Effector CD4-positive, alpha-beta T cell (primary cell): ENCODE data around the gene STK26.

Source experiments
- DNase-seq: peaks from one replicate; pipeline ENCODE4 v3.0.0-alpha.2; 2020

The STK26 gene

DNA sequence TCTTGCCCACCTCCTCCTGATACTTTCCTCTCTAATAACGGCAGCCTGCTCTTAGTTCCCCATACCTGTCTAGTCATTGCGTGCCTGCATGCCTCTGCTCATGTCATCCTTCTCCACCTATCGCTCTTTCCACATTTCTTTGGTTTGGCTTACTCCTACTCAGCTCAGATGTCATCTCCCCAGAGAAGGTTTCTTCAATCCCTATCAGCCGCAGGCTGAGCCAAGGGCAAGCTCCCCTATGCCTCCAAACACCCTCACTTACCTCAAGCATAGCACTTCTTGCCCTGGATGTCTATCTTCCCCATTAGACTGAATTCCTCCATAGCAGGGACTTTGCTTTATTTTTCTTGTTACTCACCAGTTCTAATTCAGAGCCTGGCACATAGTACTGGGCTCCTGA lies 78.1 kb downstream of the STK26 start:
- no peak for DNase-seq

DNA sequence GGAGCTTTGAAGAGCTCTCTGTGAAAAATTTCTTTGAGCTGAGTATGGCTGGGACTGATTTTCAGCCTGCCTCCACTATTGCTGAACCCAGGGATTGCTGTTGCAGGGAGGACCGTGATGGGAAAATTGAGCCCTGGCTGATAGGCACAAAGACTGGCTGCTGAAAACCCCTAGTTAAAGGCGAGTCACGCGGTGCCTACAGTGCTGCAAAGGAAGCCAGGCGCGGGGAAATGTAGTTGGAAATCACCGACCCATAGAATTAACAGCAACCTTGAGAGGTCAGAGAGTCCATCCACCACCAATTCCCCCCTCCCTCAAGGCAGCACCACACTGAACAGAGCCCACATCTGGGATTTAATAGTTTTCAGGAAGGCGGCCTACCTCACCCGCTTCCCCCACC lies 78.7 kb downstream of the STK26 start:
- no peak for DNase-seq

DNA sequence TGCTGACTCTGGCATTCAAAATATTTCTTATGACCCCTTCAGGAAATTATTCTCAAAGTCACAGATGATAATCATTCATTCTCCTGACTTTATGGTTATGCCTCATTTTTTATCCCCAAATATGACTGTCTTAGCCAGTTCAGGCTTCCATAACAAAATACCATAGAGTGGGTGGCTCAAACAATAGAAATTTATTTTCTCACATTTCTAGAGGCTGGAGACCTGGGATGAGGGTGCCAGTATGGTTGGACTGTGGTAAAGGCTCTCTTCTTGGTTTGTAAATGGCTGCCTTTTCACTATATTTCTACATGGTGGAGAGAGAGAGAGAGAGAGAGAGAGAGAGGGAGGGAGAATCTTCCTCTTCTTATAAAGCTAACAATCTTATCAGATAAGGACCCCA lies 84.2 kb downstream of the STK26 start:
- no peak for DNase-seq

DNA sequence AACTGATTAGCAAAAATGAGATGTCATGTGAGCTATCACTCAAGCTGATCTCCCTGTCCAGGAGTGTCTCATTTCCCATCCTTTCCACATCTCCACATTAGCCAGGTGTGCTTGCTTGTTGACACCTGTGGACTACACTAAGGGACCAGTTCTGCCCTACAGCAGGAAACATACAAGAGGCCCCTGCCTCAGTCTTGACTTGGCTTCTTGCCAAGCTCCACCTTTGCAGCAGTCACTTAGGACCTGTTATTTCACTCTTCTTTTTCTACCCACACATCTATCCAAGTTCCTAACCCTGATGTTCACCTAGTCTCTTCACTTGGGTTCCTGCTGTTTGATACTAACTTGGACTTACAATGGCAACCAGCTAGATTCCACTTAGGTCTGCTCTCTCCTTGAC lies 91.5 kb downstream of the STK26 start:
- no peak for DNase-seq

DNA sequence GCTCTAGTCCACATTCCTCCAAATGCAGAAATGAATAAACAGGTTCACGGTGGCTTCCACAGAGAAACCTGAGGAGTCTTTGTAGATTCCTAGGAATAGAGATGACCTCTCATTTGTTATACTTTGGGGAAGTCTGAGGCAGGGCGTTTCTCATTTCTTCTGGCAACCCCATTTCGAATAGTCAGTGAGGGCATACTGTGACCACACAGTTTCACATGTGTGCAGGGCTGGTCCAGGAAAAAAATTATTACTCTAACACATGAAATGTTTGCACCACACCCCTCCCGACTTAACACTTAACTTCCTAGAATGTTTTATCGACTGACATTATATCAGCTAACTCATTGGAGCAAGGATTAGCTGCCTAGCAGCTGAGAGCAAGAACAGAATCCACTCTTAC lies 92.7 kb downstream of the STK26 start:
- no peak for DNase-seq

DNA sequence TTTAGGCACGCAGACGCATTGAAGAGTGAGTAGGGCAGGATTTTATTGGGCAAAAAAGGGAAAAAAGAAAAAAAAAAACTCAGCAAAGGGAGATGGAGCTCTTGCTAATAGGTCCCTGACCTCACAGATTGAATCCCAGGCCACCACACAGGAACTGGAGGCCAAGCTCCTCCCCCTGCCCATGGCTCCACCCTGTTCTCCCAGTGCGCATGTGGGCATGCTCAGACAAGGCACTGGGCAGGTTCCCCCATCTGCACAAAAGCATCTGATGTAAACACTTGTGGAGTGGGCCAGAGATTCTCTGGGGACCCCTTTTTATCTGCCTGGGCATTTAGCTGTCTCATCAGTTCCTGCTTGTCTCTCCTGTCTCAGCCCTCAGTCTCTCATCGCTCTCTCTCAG lies 95.3 kb downstream of the STK26 start:
- no peak for DNase-seq

DNA sequence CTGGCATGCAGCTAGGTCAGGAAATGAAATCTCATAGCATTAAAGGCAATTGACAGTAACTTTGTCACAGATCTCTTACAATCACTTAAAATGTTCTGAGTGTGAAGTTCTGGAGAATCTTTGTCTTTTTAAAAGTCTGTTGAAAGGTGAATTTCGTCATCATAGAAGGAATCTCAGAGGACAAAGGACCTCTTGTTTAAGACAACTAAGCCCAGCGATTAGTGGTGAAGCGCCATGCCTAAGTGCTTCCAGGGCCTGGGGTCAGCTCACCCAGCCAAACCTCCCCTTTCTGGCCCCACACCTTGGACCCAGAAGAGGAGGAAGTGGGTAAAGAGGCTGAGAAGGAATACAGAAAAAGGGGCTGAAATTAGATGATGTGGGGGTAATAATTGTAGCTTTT lies 96.2 kb downstream of the STK26 start:
- DNase-seq, result no peak

DNA sequence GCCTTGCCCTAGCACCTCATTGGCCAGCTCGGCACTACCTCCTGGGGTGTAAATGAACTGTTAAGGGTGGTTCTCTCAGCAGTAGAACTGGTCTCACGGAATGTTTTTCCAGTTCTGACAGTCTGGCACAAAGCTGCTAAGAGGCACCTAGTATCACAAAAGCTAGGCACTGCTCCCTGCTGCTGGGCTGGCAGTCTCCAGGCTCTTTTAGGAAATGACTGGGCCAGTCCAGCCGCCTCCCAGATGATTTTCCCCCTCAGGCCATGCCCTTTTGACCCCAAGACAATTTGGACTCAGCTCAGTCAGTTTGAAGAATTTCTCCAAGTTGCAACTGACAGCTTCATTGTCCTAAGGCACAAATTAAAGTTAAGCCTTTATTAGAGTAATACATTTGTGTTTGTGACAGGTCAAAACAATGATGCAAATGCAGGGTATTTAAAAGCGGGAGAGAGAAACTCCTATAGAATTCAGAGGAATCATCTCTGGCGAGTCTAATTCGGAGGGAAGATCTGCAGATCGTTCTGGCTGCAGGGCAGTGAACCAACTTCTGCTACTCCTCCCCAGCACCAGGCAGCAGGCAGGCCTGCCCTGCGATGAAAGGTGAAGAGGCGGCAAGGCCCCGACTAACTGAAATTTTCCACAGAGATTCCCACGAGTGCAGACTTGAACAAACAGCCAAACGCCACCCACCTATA lies 96.9 kb downstream of the STK26 start:
- no peak for DNase-seq

DNA sequence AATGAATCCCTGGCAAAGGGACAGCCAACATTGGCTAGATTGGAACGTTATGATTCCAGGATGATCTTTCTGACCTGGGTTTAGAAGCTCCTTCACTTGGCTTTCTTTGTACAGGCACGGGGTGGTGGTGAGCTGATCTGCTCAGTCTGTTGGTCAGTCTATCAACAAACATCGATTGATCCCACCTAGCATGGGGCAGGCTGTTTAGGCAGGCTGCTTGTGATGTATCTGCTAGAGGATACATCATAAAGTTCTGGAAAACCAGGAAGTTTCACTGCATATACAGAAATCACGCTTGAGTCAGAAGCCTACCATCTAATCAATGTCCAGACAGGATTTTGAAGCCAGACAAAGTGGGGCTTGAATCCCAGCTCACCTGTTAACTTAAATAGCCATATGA lies 97.8 kb downstream of the STK26 start:
- DNase-seq, result no peak
